Adrenal gland (tissue), 5 donors: ENCODE data around the gene INO80.

ENCODE experiments used
- CTCF ChIP-seq, 6 experiments: fragments of 450-650 bp in 4 of 6; fragments of 200-600 bp in 2 of 6; sonication (generic) in 1 of 6; IDR thresholded peaks; 1 replicate in 5 of 6; 2 replicates in 1 of 6; pipeline versions ENCODE4 v1.5.1 to v1.8.0; 2016 to 2021; ENCODE audit warnings: antibody characterized with exemption in 6 of 6, mild to moderate bottlenecking in 2 of 6, moderate library complexity in 1 of 6
- POLR2A ChIP-seq, 2 donors: fragments of 450-650 bp; IDR thresholded peaks; one replicate each; pipeline ENCODE4 v1.6.1; 2017; ENCODE audit warnings: antibody characterized with exemption in 2 of 2, mild to moderate bottlenecking in 2 of 2, moderate library complexity in 1 of 2
- donor health status: DM: no; HTN: no; CAD: no.

DNA sequence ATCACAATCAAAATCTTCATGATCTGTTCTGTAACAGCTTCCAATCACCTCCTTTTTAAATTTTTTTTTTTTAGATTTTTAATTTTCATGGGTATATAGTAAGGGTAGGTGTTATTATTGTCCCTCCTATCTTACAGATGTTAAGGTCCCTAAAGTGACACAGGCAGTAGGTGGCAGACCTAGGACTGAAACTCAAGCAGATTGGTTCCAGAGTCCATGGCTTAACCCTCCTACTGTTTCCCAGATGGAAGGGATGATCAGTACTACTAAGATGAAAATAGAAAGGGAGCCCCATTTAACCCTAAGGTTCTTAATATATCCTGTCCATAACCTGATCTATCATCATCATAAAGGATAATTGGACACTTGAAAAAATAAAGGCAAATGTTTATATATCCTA lies 105.7 kb downstream of the INO80 start:
- TF ChIP-seq POLR2A (IDR thresholded peaks at IDR 0.05) (no peak), CTCF (IDR thresholded peaks at IDR 0.05) (no peak)
